Bronchial epithelial cell (primary cell): ENCODE data around the gene STK26. TPM values are rescaled to one million over a fixed set of nuclear protein-coding genes. Genes with fewer than 3 reads are reported as not detected.
"Not testable (repeated sequence)": the region's sequence is repeated elsewhere in the genome, so short reads cannot be mapped to it uniquely, and the experiment has no call there.

Source experiments
- DNase-seq: peaks from one replicate; pipeline ENCODE4 v3.0.0-alpha.2; 2010; ENCODE audit warnings: low read depth
- FAIRE-seq: peaks from 2 replicates; lab custom pipeline; 2011; peaks lifted over from hg19 to GRCh38; lab: Jason Lieb, UNC
- H3K27me3 ChIP-seq: 2 replicates; pipeline ENCODE4 v1.5.1; 2011; ENCODE audit warnings: low read length; ENCODE audit not compliant: control insufficient read depth, insufficient read depth
- H3K36me3 ChIP-seq: 2 replicates; pipeline ENCODE4 v1.5.1; 2011; ENCODE audit warnings: low read length; ENCODE audit not compliant: control insufficient read depth, insufficient read depth
- H3K4me3 ChIP-seq: 2 replicates; pipeline ENCODE4 v1.5.1; 2011; ENCODE audit warnings: mild to moderate bottlenecking, low read depth, low read length, control low read depth
- CTCF ChIP-seq: IDR thresholded peaks from 2 replicates; pipeline ENCODE4 v1.5.1; 2011; ENCODE audit warnings: mild to moderate bottlenecking, moderate library complexity, low read length, control low read depth, inconsistent platforms; ENCODE audit not compliant: insufficient read depth, severe bottlenecking
- total RNA-seq: library from RNA; depleted of rRNA; stranded (reverse); fragments of >200 nt; gene quantifications from 2 replicates; pipeline ENCODE4 v1.2.1, GENCODE V29; 2014

The STK26 gene
- total RNA-seq, 1 donor from 2014 or later, result 47.9 TPM

DNA sequence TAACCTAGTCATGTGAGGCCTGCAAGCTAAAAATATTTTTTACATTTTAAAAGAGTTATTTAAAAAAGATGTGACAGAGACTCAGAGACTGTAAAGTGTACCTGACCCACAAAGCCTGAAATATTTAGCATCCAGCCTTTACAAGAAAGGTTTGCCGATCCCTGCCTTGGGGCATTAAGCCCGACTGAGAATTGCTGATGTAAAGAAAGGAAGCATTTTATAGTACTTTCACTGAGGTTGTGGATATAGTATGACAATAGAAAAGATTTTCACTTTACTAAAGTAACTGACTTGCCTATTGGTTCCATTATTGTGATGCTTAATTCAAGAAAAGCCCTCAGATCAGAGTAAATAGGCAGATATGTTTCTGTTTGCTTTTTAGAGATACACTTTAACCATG lies 17.0 kb downstream of the STK26 start:
- no peak for TF ChIP-seq CTCF
- DNase-seq (no peak), FAIRE-seq (no peak)
- Histone ChIP-seq H3K4me3 (no peak overlapping the region), H3K36me3 (no peaks in the 10 kb centered on the region), H3K27me3 (no peaks in the 10 kb centered on the region)

DNA sequence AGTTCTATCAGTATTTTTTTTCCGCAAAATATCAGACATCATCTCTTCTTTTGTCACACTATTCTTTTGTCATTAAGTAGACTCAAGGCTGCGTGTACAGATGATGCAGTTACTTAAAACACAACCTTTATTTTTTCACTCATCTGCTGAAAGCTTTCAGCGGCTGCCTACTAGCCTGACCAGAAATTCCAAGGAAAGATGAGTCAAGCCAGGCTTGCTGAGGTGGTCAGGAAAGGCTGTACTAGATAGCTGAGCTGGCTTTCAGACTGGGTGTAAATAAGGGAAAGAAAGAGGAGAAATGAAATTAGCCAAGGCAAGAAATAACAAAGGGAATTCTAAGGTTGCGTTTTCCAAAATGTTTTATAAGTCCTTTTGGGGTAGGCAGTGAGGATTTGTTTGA lies 17.9 kb downstream of the STK26 start:
- Histone ChIP-seq H3K4me3 (no peak overlapping the region), H3K27me3 (no peaks in the 10 kb centered on the region), H3K36me3 (no peaks in the 10 kb centered on the region)
- DNase-seq (peak; percentile 57), FAIRE-seq (no peak)
- TF ChIP-seq CTCF, result no peak

DNA sequence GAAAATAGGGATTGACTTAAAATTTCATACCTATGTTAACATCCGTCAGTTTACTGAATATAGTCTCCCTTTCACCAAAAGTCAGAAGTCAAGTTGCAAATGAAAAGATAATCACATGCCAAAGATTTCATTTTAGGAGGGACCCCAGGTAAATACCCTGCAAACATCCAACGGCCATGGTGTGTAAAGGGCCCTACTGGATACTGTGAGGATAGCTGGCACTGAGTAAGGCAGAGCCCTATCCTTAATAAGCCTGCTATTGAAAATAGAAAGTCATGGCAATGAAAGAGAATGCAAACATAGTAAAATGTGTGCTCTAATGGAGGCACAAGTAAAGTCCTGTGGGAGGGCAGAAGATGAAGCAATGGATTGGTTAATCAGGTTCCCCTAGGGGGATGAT lies 20.9 kb downstream of the STK26 start:
- no peak overlapping the region for H3K4me3 ChIP-seq
- TF ChIP-seq CTCF, result no peak
- DNase-seq (no peak), FAIRE-seq (no peak)
- no peaks in the 10 kb centered on the region for H3K27me3 ChIP-seq
- H3K36me3 ChIP-seq, result no peaks in the 10 kb centered on the region

DNA sequence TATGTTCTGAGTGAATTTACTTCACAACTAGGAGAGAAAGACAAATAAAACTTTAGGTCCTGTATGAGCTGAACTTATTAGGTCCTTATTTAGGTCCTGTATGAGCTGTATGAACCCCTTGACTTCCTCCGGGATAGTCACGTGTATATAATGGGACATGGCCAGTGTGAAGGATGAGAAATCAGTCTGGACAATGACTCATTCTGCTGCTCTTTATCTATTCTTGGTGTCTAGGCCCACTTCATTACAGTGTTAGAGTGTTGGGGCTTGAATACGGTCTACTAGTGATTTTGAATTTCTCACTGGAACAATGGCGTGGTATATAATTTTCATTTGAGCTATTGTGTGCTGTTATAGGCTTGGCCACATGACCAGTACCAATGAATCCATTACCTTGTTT lies 21.9 kb downstream of the STK26 start:
- Histone ChIP-seq H3K36me3 (no peaks in the 10 kb centered on the region), H3K4me3 (no peak overlapping the region), H3K27me3 (no peaks in the 10 kb centered on the region)
- TF ChIP-seq CTCF, result no peak
- no peak for FAIRE-seq
- no peak for DNase-seq

DNA sequence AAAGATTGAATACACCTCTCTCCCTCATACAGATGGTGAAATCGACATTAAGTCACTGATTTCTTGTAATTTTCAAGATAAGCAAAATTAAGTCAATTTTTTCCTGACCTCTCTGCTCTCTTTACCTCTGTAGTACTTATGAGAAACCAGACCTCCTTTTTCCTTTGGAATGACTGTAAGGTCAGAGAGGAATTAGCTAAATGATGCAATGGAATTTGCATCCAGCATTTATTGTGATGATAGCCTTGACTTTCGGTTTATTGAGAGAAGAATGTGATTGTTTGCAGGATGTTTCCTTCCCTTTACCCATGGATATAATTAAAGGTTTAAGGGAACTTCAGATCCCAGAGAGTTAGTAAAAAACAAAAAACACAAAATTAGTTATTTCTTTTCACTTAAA lies 22.4 kb downstream of the STK26 start:
- TF ChIP-seq CTCF, result no peak
- DNase-seq (no peak), FAIRE-seq (no peak)
- Histone ChIP-seq H3K27me3 (no peaks in the 10 kb centered on the region), H3K36me3 (no peaks in the 10 kb centered on the region), H3K4me3 (no peak overlapping the region)

DNA sequence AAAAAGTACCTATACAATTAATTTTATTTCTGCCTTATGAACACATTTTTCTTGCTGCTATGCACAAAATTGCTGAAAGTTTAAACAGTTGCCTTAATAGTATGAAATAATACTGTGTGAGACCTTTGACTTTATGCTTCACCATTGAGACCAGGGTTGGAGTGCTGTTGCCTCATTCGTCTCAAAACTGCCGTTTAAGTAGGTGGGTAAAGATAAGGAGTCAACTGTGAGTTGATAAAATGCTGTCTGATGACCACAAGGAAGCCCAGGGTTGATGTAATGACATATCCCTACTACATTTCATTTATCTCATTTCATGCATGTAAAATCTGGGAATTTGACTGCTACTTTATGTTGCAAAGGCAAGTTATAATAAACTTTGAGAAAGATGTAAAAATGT lies 23.4 kb downstream of the STK26 start:
- TF ChIP-seq CTCF, result no peak
- Histone ChIP-seq H3K36me3 (no peaks in the 10 kb centered on the region), H3K27me3 (no peaks in the 10 kb centered on the region), H3K4me3 (no peak overlapping the region)
- DNase-seq, result no peak
- no peak for FAIRE-seq

GRCh38 chrX:132051778-132052177 lies 28.7 kb downstream of the STK26 start:
- not testable (repeated sequence) for H3K36me3 ChIP-seq, H3K4me3 ChIP-seq, DNase-seq, FAIRE-seq, H3K27me3 ChIP-seq
